Endothelial cell of umbilical vein (primary cell): Measurements from ENCODE around the gene FKBP2. TPM values are rescaled to one million over a fixed set of nuclear protein-coding genes. Genes with fewer than 3 reads are reported as not detected.

Experiments
- BruUV-seq: library from RNA; stranded (reverse); fragments of 400-500 nt; replicated peaks from 2 replicates; lab custom pipeline; 2021; lab: Mats Ljungman, UMichigan
- CTCF ChIA-PET: fragments of 300-600, 350-600 bp; sonication (Branson Sonifier 250); formaldehyde crosslinking; loops from one replicate; lab custom pipeline; 2021; ENCODE audit warnings: antibody characterized with exemption, inconsistent platforms; lab: Charles Lee
- POLR2A ChIA-PET: fragments of 300-600, 350-600 bp; sonication (Branson Sonifier 250); formaldehyde crosslinking; loops from one replicate; lab custom pipeline; 2021; ENCODE audit warnings: antibody characterized with exemption, inconsistent platforms; lab: Charles Lee
- DNase-seq: peaks from one replicate; pipeline ENCODE4 v3.0.0-alpha.2; 2011; ENCODE audit warnings: low read depth, low spot score
- FAIRE-seq: peaks from 2 replicates; lab custom pipeline; 2011; peaks lifted over from hg19 to GRCh38; lab: Jason Lieb, UNC
- H2AFZ ChIP-seq: 2 replicates; pipeline ENCODE4 v1.6.0; 2012; ENCODE audit warnings: low read depth, low read length, control low read depth, inconsistent platforms
- H3K27ac ChIP-seq: 2 replicates; pipeline ENCODE4 v1.5.1; 2011; ENCODE audit warnings: low read depth, mild to moderate bottlenecking, control low read depth, low read length, moderate library complexity; ENCODE audit not compliant: insufficient read depth
- H3K27me3 ChIP-seq, 2 experiments: 2 replicates each; pipeline versions ENCODE4 v1.6.0 to v1.6.1; 2011; ENCODE audit warnings: low read length in 2 of 2, mixed read lengths in 1 of 2; ENCODE audit not compliant: control insufficient read depth in 2 of 2, insufficient read depth in 2 of 2
- H3K36me3 ChIP-seq, 2 experiments: 2 replicates in 1 of 2; 3 replicates in 1 of 2; pipeline ENCODE4 v1.5.1; 2011; ENCODE audit warnings: low read length in 2 of 2, mild to moderate bottlenecking in 1 of 2, moderate library complexity in 1 of 2; ENCODE audit not compliant: control insufficient read depth in 2 of 2, insufficient read depth in 2 of 2; ENCODE audit errors: extremely low read depth in 1 of 2
- H3K4me1 ChIP-seq: 3 replicates; pipeline ENCODE4 v1.5.1; 2011; ENCODE audit warnings: mild to moderate bottlenecking, low read length; ENCODE audit not compliant: control insufficient read depth, insufficient read depth; ENCODE audit errors: extremely low read depth
- H3K4me2 ChIP-seq: 2 replicates; pipeline ENCODE4 v1.6.1; 2011; ENCODE audit warnings: low read length, control low read depth, mixed read lengths; ENCODE audit not compliant: insufficient read depth
- H3K4me3 ChIP-seq, 3 experiments: fragments of 200-600 bp in 1 of 3; sonication (generic), shearing (Covaris generic) in 1 of 3; replicated peaks in 1 of 3; 2 replicates each; pipeline ENCODE4 v1.5.1; 2011 to 2016; ENCODE audit warnings: control low read depth in 3 of 3, low read length in 3 of 3, mild to moderate bottlenecking in 2 of 3, inconsistent platforms in 1 of 3, low read depth in 1 of 3, moderate library complexity in 1 of 3; ENCODE audit not compliant: insufficient read depth in 1 of 3
- H3K79me2 ChIP-seq: 2 replicates; pipeline ENCODE4 v1.6.0; 2012; ENCODE audit warnings: low read length, inconsistent platforms; ENCODE audit not compliant: control insufficient read depth, insufficient read depth
- H3K9ac ChIP-seq: replicated peaks from 2 replicates; pipeline ENCODE3; 2011; ENCODE audit warnings: low read length, control low read depth; ENCODE audit not compliant: insufficient read depth; ENCODE audit errors: extremely low read depth
- H3K9me1 ChIP-seq: replicated peaks from 3 replicates; pipeline ENCODE4 v1.6.0; 2011; ENCODE audit warnings: mild to moderate bottlenecking, low read length; ENCODE audit not compliant: control insufficient read depth, insufficient read depth; ENCODE audit errors: extremely low read depth
- H3K9me3 ChIP-seq: replicated peaks from 2 replicates; pipeline ENCODE4 v1.5.1; 2012; ENCODE audit warnings: low read length, inconsistent platforms; ENCODE audit not compliant: control insufficient read depth, insufficient read depth
- H4K20me1 ChIP-seq: replicated peaks from 2 replicates; pipeline ENCODE3; 2011; ENCODE audit warnings: mild to moderate bottlenecking, low read length; ENCODE audit not compliant: control insufficient read depth, insufficient read depth; ENCODE audit errors: extremely low read depth
- CTCF ChIP-seq, 2 donors: IDR thresholded peaks; 1 replicate in 1 of 2; 2 replicates in 1 of 2; pipeline ENCODE4 v1.5.1; 2011; ENCODE audit warnings: low read length in 2 of 2, mild to moderate bottlenecking in 2 of 2, moderate library complexity in 2 of 2, control low read depth in 1 of 2, inconsistent platforms in 1 of 2, low read depth in 1 of 2; ENCODE audit not compliant: insufficient read depth in 1 of 2; ENCODE audit errors: extremely low read depth in 1 of 2
- EZH2 ChIP-seq: IDR thresholded peaks from 2 replicates; pipeline ENCODE4 v1.6.1; 2012; ENCODE audit warnings: borderline replicate concordance, low read depth, mild to moderate bottlenecking, moderate library complexity, low read length, inconsistent platforms; ENCODE audit not compliant: severe bottlenecking
- FOS ChIP-seq: IDR thresholded peaks from 2 replicates; pipeline ENCODE4 v1.6.1; 2011; ENCODE audit warnings: mild to moderate bottlenecking, low read length, moderate library complexity, borderline replicate concordance; ENCODE audit not compliant: insufficient read depth
- GATA2 ChIP-seq: IDR thresholded peaks from 2 replicates; pipeline ENCODE4 v1.7.0; 2011; ENCODE audit warnings: low read depth, mild to moderate bottlenecking, moderate library complexity, mixed read lengths, low read length; ENCODE audit not compliant: insufficient read length, insufficient read depth
- JUN ChIP-seq: IDR thresholded peaks from 2 replicates; pipeline ENCODE4 v1.6.1; 2011; ENCODE audit warnings: borderline replicate concordance, low read depth; ENCODE audit not compliant: insufficient read length, insufficient read depth
- MYC ChIP-seq: IDR thresholded peaks from one replicate; pipeline ENCODE4 v1.6.1; 2011; ENCODE audit warnings: mild to moderate bottlenecking, low read depth, low read length
- POLR2A ChIP-seq: IDR thresholded peaks from 2 replicates; pipeline ENCODE4 v1.6.1; 2012; ENCODE audit warnings: low read depth, mild to moderate bottlenecking, control low read depth, low read length
- POLR2AphosphoS5 ChIP-seq: IDR thresholded peaks from 2 replicates; pipeline ENCODE4 v1.6.1; 2012; ENCODE audit warnings: low read depth, mild to moderate bottlenecking, control low read depth, low read length, moderate library complexity; ENCODE audit not compliant: insufficient read depth
- dilution Hi-C: fragments of 300-500 bp; cut with MboI; formaldehyde crosslinking; loops from one replicate; pipeline ENCODE4 v1.15.0; 2019; ENCODE audit warnings: low sequenced_read_pairs; ENCODE audit not compliant: extremely low pct_ligation_motif_present
- intact Hi-C: fragments of 100-400 bp; cut with micrococcal nuclease; formaldehyde crosslinking; loops from one replicate; pipeline ENCODE4 v1.10.0; 2022
- polyA plus RNA-seq, 4 experiments: library from polyadenylated mRNA; depleted of rRNA in 3 of 4; stranded (reverse) in 3 of 4; unstranded in 1 of 4; fragments of >200 nt; gene quantifications; 2 replicates each; pipeline versions ENCODE4 v1.2.1 to v1.2.3, GENCODE V29; 2011 to 2012; ENCODE audit warnings: missing spikeins in 1 of 4
- total RNA-seq: library from RNA; stranded (reverse); gene quantifications from 2 replicates; pipeline ENCODE4 v1.2.3, GENCODE V29; 2021
- TF ChIP-seq, protein P1 (sequence below): IDR thresholded peaks from 2 replicates; pipeline ENCODE4 v1.6.1; 2011; ENCODE audit not compliant: insufficient read depth, insufficient read length

Gene FKBP2
- total and polyA plus RNA-seq, 2 donors (not counting 3 experiments of a cell fraction or from before 2014, with no cell fraction given) = 48.5 to 74.4 TPM

GRCh38 chr11:64230171-64230984, 10.5 kb upstream of the FKBP2 start, which contains the start of gene DNAJC4:
Gene DNAJC4 (plus strand): TSS chr11:64230548. CDS start chr11:64230855, 307 bp downstream.
- no peaks in the 10 kb centered on the region for H3K36me3 ChIP-seq
- ChIA-PET CTCF (interaction anchor here (0.6 to 2.0 kb wide), 4 partner anchors 17 to 70 kb away, joined by 3 to 9 read pairs (median 4); no protein-coding TSS in a partner anchor), POLR2A (no interaction called here)
- FAIRE-seq (peak; percentile 94), DNase-seq (peak; percentile 94)
- peak within 1 kb of the TSS; percentile 60 to 71 (median 69) for H3K4me3 ChIP-seq
- intact Hi-C loops = loop anchor here (1.0 to 5.0 kb wide), 4 partner anchors 11 to 43 kb away; partner anchors contain the start of genes FKBP2 and STIP1
- H4K20me1 ChIP-seq = no peaks in the 10 kb centered on the region
- H3K9ac ChIP-seq = peak within 1 kb of the TSS; percentile 69
- H2AFZ ChIP-seq = peak within 1 kb of the TSS; percentile 70
- no peaks in the 10 kb centered on the region for H3K9me3 ChIP-seq
- H3K27ac ChIP-seq = peak within 1 kb of the TSS; percentile 69
- no peaks in the 10 kb centered on the region for H3K9me1 ChIP-seq
- H3K27me3 ChIP-seq = no peaks in the 10 kb centered on the region
- H3K4me2 ChIP-seq = peak within 1 kb of the TSS; percentile 71
- BruUV-seq = no TSS peak
- TF ChIP-seq GATA2 = no peak
- TF ChIP-seq, protein P1, sequence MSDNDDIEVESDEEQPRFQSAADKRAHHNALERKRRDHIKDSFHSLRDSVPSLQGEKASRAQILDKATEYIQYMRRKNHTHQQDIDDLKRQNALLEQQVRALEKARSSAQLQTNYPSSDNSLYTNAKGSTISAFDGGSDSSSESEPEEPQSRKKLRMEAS = no peak
- TF ChIP-seq FOS = no peak
- TF ChIP-seq CTCF (IDR thresholded peaks at IDR 0.05; ENCODE audit: extremely low read depth in 1 of 2, insufficient read depth in 1 of 2, low read depth in 1 of 2, low read length in 2 of 2) = no peak
- no peak for TF ChIP-seq JUN
- no peak for TF ChIP-seq MYC
- TF ChIP-seq EZH2 = no peak
- TF ChIP-seq POLR2A = peak; percentile 83
- peak; percentile 66 for TF ChIP-seq POLR2AphosphoS5
- peaks cover 8% of the 10 kb centered on the region for H3K79me2 ChIP-seq
- peaks cover 22% of the 10 kb centered on the region for H3K4me1 ChIP-seq
- dilution Hi-C loops = no loop called here
